Parathyroid adenoma (tissue), 2 donors: Measurements from ENCODE around the gene KCTD16.

Source experiments
- H2AFZ ChIP-seq: fragments of 300-600 bp; sonication (generic); one replicate; pipeline ENCODE4 v1.7.0; 2017; ENCODE audit warnings: antibody characterized with exemption, mild to moderate bottlenecking
- H3K27ac ChIP-seq: fragments of 300-600 bp; sonication (generic); one replicate; pipeline ENCODE4 v1.7.0; 2017
- H3K27me3 ChIP-seq: fragments of 300-600 bp; sonication (generic); one replicate; pipeline ENCODE4 v1.7.0; 2017; ENCODE audit warnings: low read length; ENCODE audit not compliant: control insufficient read depth, insufficient read depth
- H3K36me3 ChIP-seq: fragments of 300-600 bp; sonication (generic); one replicate; pipeline ENCODE4 v1.7.0; 2017; ENCODE audit warnings: low read length; ENCODE audit not compliant: control insufficient read depth, insufficient read depth
- H3K4me1 ChIP-seq: fragments of 300-600 bp; sonication (generic); one replicate; pipeline ENCODE4 v1.7.0; 2017; ENCODE audit warnings: control low read depth
- H3K4me2 ChIP-seq: fragments of 300-600 bp; sonication (generic); one replicate; pipeline ENCODE4 v1.7.0; 2017; ENCODE audit warnings: low read length
- H3K4me3 ChIP-seq: fragments of 300-600 bp; sonication (generic); one replicate; pipeline ENCODE4 v1.7.0; 2017; ENCODE audit warnings: low read depth, low read length
- H3K79me2 ChIP-seq: fragments of 300-600 bp; sonication (generic); one replicate; pipeline ENCODE4 v1.7.0; 2017; ENCODE audit warnings: control low read depth
- H3K9ac ChIP-seq: fragments of 300-600 bp; sonication (generic); one replicate; pipeline ENCODE4 v1.7.0; 2017; ENCODE audit warnings: mild to moderate bottlenecking
- H3K9me3 ChIP-seq: fragments of 300-600 bp; sonication (generic); one replicate; pipeline ENCODE4 v1.7.0; 2017; ENCODE audit warnings: low read length; ENCODE audit not compliant: control insufficient read depth
- TF ChIP-seq, protein P1 (sequence below): fragments of 300-600 bp; sonication (generic); IDR thresholded peaks from one replicate; pipeline ENCODE4 v1.7.0; 2017; ENCODE audit warnings: antibody characterized with exemption, mild to moderate bottlenecking
- donor health status: primary hyperparathyroidism.

KCTD16 gene

DNA sequence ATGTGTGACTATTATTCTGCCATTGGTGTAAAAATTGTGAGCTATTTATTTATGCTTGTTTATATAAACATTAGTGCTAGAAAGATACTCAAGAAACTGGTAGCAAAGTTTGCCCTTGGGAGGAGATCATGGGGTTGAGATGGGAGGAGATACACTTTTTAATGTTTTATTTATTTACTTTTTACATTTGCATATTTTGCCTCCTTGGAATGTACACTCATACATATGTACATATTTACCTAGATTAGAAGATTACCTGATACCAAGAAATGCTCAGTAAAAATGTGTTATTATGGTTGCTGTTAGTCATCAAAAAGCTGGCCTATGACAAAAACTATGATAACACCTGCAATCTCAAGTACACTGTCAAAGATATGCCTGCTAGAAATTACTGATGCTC is 195.2 kb downstream of the KCTD16 start:
- Histone ChIP-seq H3K4me1 (no peaks in the 10 kb centered on the region), H3K4me2 (no peak overlapping the region), H3K27ac (no peak overlapping the region), H3K9me3 (no peaks in the 10 kb centered on the region), H3K79me2 (no peaks in the 10 kb centered on the region), H3K27me3 (no peaks in the 10 kb centered on the region), H2AFZ (no peak overlapping the region), H3K4me3 (no peak overlapping the region), H3K36me3 (no peaks in the 10 kb centered on the region), H3K9ac (no peak overlapping the region)
- TF ChIP-seq, protein P1, sequence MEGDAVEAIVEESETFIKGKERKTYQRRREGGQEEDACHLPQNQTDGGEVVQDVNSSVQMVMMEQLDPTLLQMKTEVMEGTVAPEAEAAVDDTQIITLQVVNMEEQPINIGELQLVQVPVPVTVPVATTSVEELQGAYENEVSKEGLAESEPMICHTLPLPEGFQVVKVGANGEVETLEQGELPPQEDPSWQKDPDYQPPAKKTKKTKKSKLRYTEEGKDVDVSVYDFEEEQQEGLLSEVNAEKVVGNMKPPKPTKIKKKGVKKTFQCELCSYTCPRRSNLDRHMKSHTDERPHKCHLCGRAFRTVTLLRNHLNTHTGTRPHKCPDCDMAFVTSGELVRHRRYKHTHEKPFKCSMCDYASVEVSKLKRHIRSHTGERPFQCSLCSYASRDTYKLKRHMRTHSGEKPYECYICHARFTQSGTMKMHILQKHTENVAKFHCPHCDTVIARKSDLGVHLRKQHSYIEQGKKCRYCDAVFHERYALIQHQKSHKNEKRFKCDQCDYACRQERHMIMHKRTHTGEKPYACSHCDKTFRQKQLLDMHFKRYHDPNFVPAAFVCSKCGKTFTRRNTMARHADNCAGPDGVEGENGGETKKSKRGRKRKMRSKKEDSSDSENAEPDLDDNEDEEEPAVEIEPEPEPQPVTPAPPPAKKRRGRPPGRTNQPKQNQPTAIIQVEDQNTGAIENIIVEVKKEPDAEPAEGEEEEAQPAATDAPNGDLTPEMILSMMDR: no peak

DNA sequence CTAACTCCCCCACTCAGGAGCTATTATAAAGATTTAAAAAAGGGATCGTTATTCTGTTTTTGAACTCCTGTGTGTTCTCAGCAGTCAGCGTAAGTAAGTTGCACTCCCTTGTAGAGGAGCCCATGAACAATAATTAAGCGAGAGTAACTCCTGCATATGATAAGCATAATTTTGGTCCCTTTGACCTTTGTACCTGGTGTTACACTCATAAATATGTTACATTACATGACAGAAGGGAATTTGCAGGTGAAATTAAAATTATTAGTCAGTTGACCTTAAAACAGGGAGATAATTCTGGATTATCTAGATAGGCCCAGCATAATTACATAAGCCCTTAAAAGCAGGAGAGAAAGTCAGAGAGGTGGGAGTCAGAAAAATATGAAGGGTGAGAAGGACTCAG is 197.3 kb downstream of the KCTD16 start:
- no peaks in the 10 kb centered on the region for H3K4me1 ChIP-seq
- no peak overlapping the region for H3K4me2 ChIP-seq
- no peaks in the 10 kb centered on the region for H3K27me3 ChIP-seq
- H3K9ac ChIP-seq: no peak overlapping the region
- no peaks in the 10 kb centered on the region for H3K36me3 ChIP-seq
- TF ChIP-seq, protein P1: no peak
- H3K4me3 ChIP-seq: no peak overlapping the region
- H3K27ac ChIP-seq: no peak overlapping the region
- no peaks in the 10 kb centered on the region for H3K79me2 ChIP-seq
- no peak overlapping the region for H2AFZ ChIP-seq
- H3K9me3 ChIP-seq: no peaks in the 10 kb centered on the region

DNA sequence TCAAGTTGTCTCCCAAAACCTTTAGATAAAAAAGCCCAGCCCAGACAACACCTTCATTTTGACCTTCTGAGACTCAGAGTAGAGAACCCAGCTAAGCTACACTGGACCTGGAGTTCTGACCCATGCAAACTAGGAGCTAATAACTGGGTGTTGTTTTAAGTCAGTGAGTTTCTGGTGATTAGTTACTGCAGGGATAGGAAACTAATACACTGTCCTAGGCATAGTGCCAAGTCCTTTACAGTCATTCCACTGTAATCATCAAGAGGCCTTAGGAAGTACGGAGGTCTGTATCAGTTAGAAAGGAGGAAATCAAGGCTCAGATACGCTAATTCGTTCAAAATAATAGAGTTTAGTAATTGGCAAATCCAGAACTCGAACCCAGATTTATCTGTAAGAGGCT is 197.9 kb downstream of the KCTD16 start:
- no peaks in the 10 kb centered on the region for H3K9me3 ChIP-seq
- H3K4me2 ChIP-seq: no peak overlapping the region
- no peak overlapping the region for H3K4me3 ChIP-seq
- no peaks in the 10 kb centered on the region for H3K79me2 ChIP-seq
- H3K9ac ChIP-seq: no peak overlapping the region
- H3K36me3 ChIP-seq: no peaks in the 10 kb centered on the region
- H2AFZ ChIP-seq: no peak overlapping the region
- TF ChIP-seq, protein P1: no peak
- H3K27me3 ChIP-seq: no peaks in the 10 kb centered on the region
- H3K27ac ChIP-seq: no peak overlapping the region
- H3K4me1 ChIP-seq: no peaks in the 10 kb centered on the region

DNA sequence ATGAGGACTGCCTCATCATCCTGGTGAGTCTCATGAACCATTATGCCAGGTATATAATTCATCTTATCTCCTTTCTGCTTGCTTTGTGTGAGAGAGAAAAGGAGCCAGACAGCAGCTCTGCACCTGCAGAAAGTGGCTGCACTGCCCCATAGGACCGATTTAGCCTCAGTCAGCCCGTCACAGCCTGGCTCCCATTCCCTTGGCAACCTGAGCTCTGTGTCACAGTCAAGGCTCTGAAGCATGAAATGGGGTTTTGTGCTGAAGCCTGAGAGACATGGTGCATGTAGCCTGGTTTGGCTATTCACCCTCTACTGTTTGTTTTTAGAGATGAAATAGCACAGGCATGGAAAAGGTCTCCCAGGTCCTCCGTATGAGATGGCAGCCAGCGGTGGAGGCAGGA is 198.3 kb downstream of the KCTD16 start:
- H3K9ac ChIP-seq: no peak overlapping the region
- H2AFZ ChIP-seq: no peak overlapping the region
- H3K27me3 ChIP-seq: no peaks in the 10 kb centered on the region
- H3K27ac ChIP-seq: no peak overlapping the region
- no peak overlapping the region for H3K4me2 ChIP-seq
- TF ChIP-seq, protein P1: no peak
- H3K4me1 ChIP-seq: no peaks in the 10 kb centered on the region
- H3K9me3 ChIP-seq: no peaks in the 10 kb centered on the region
- no peak overlapping the region for H3K4me3 ChIP-seq
- H3K79me2 ChIP-seq: no peaks in the 10 kb centered on the region
- H3K36me3 ChIP-seq: no peaks in the 10 kb centered on the region

DNA sequence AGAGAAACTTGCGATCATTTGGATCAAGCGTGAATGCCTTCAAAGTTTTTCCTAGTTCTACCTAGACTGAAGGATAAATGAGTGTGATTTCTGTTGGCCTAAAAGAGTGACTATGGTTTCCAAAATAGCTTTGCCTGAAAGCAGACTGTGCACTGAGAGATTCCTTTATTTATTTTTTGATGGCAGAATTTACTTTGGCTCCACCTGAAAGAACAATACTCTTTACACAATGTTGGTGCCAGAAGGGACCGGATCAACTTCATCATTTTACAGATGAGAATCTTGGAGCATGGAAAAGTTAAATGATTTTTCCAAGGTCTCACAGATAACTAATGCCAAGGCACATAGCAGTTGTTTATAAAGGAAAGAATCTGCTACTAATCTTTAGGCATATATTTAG is 199.6 kb downstream of the KCTD16 start:
- no peak overlapping the region for H3K27ac ChIP-seq
- H3K36me3 ChIP-seq: no peaks in the 10 kb centered on the region
- no peak overlapping the region for H2AFZ ChIP-seq
- H3K4me3 ChIP-seq: no peak overlapping the region
- H3K9me3 ChIP-seq: no peaks in the 10 kb centered on the region
- H3K9ac ChIP-seq: no peak overlapping the region
- TF ChIP-seq, protein P1: no peak
- H3K4me1 ChIP-seq: no peaks in the 10 kb centered on the region
- H3K79me2 ChIP-seq: no peaks in the 10 kb centered on the region
- no peak overlapping the region for H3K4me2 ChIP-seq
- no peaks in the 10 kb centered on the region for H3K27me3 ChIP-seq
